Islet precursor cell (in vitro differentiated cells): Measurements from ENCODE around the gene FEV.

Experiments
- DNase-seq: peaks from one replicate; pipeline ENCODE4 v3.0.0-alpha.2; 2018

Gene FEV

GRCh38 chr2:218992196-218992595 lies 7.2 kb upstream of the FEV start:
- no peak for DNase-seq

- no peak for DNase-seq
Measured at GRCh38 chr2:218991674-218992168, 6.7 kb upstream of the FEV start.

GRCh38 chr2:218990612-218991011 lies 5.6 kb upstream of the FEV start:
- no peak for DNase-seq

GRCh38 chr2:218990052-218990451 lies 5.1 kb upstream of the FEV start:
- DNase-seq: no peak

- DNase-seq: no peak
Measured at GRCh38 chr2:218988650-218989049, 3.7 kb upstream of the FEV start.

GRCh38 chr2:218988164-218988563 lies 3.2 kb upstream of the FEV start:
- DNase-seq: no peak

- no peak for DNase-seq
Measured at GRCh38 chr2:218986148-218986761, 1.3 kb upstream of the FEV start.

GRCh38 chr2:218985325-218986091 lies 524 bp upstream of the FEV start:
- no peak for DNase-seq

- no peak for DNase-seq
Measured at GRCh38 chr2:218984239-218985020, 554 bp downstream of the FEV start.

GRCh38 chr2:218983934-218984238 lies 1.1 kb downstream of the FEV start:
- DNase-seq: no peak

GRCh38 chr2:218983263-218983933 lies 1.6 kb downstream of the FEV start:
- DNase-seq: no peak

- no peak for DNase-seq
Measured at GRCh38 chr2:218982586-218983262, 2.3 kb downstream of the FEV start.

- no peak for DNase-seq
Measured at GRCh38 chr2:218981881-218982585, 3.0 kb downstream of the FEV start.

GRCh38 chr2:218981390-218981880 lies 3.5 kb downstream of the FEV start:
- no peak for DNase-seq

GRCh38 chr2:218980735-218981389 lies 4.1 kb downstream of the FEV start:
- no peak for DNase-seq

GRCh38 chr2:218979846-218980734 lies 4.9 kb downstream of the FEV start:
- DNase-seq: peak; percentile 95

- DNase-seq: no peak
Measured at GRCh38 chr2:218975060-218975777, 9.8 kb downstream of the FEV start.

GRCh38 chr2:218970894-218971293 lies 14.1 kb downstream of the FEV start:
- no peak for DNase-seq

GRCh38 chr2:218964041-218964771 lies 20.8 kb downstream of the FEV start:
- peak; percentile 67 for DNase-seq
